ENCODE results near the gene CYFIP1.

- TF ChIP-seq CEBPZ (IDR thresholded peaks at IDR 0.05; ENCODE audit: borderline replicate concordance, low read depth, low read length) = no peak
- TF ChIP-seq ZNF41 (CRISPR knock-in tag; conservative IDR thresholded peaks at IDR 0.05) = no peak
- no peak for TF ChIP-seq MLX (CRISPR knock-in tag; conservative IDR thresholded peaks at IDR 0.05)
- TF ChIP-seq SREBF2 (CRISPR knock-in tag; IDR thresholded peaks at IDR 0.05) = no peak
These were observed 25.2 kb downstream of the CYFIP1 start for GRCh38 chr15:22954798-22955543.

Measured in K562 (cell line).